ENCODE data around the gene PTBP2. TPM values are rescaled to one million over a fixed set of nuclear protein-coding genes. Genes with fewer than 3 reads are reported as not detected.

Gene PTBP2
- total RNA-seq, 1 experiment from 2014 or later = 20.4 TPM

GRCh38 chr1:96861836-96862235 lies 140.3 kb downstream of the PTBP2 start:
- H3K9me3 ChIP-seq (replicated peaks) = no peaks in the 10 kb centered on the region
- no peaks in the 10 kb centered on the region for H3K36me3 ChIP-seq
- H3K27me3 ChIP-seq (replicated peaks) = no peaks in the 10 kb centered on the region
- no peak overlapping the region for H3K4me3 ChIP-seq
- no peaks in the 10 kb centered on the region for H3K4me1 ChIP-seq (replicated peaks)
- DNase-seq (ENCODE audit: low read depth in 1 of 2, low spot score in 2 of 2) = no peak
- no peak overlapping the region for H3K27ac ChIP-seq

DNA sequence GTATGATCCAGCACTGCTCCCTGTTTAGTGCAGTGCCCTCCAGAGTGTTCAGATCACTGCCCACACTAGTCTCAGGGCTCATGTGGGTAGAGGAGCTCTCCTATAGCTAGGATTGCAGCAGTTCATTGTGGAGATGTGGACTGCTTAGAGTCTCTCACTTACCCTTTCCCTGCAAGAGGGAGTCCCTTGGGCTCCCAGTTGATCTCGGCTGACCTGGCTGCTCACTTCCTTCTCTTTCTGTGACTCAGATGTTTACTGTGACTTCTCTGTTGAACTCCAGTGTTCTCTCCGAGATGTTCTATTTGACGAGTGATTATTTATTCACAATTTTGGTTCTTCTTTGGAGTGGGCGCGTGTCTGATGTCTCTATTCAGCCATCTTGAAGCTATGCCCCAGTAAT lies 141.9 kb downstream of the PTBP2 start:
- no peak for DNase-seq (ENCODE audit: low read depth in 1 of 2, low spot score in 2 of 2)
- H3K27ac ChIP-seq = no peak overlapping the region
- H3K4me3 ChIP-seq = no peak overlapping the region
- H3K4me1 ChIP-seq (replicated peaks) = no peaks in the 10 kb centered on the region
- no peaks in the 10 kb centered on the region for H3K27me3 ChIP-seq (replicated peaks)
- H3K36me3 ChIP-seq = no peaks in the 10 kb centered on the region
- no peaks in the 10 kb centered on the region for H3K9me3 ChIP-seq (replicated peaks)

Measured in SJSA1 (cell line).